Neural progenitor cell (in vitro differentiated cells): ENCODE results near the gene SH3GL2. TPM values are rescaled to one million over a fixed set of nuclear protein-coding genes. Genes with fewer than 3 reads are reported as not detected.
A peak's percentile ranks its signal among the peaks of the same experiment; 100 is the strongest.

Experiments
- DNase-seq: peaks from one replicate; pipeline ENCODE4 v3.0.0-alpha.2; 2016; ENCODE audit warnings: low spot score
- H2AFZ ChIP-seq: fragments of 200-600 bp; sonication (generic); replicated peaks from 2 replicates; pipeline ENCODE4 v1.6.1; 2016; ENCODE audit warnings: antibody characterized with exemption
- H3F3A ChIP-seq: fragments of 200-600 bp; sonication (generic); 2 replicates; pipeline ENCODE4 v1.6.1; 2016; ENCODE audit warnings: antibody characterized with exemption, low read depth
- H3K27ac ChIP-seq: fragments of 200-600 bp; sonication (generic); 2 replicates; pipeline ENCODE4 v1.5.1; 2016; ENCODE audit warnings: mild to moderate bottlenecking
- H3K27me3 ChIP-seq: fragments of 200-600 bp; sonication (generic); 2 replicates; pipeline ENCODE4 v1.6.1; 2016; ENCODE audit warnings: mild to moderate bottlenecking, moderate library complexity
- H3K36me3 ChIP-seq: fragments of 200-600 bp; sonication (generic); 2 replicates; pipeline ENCODE4 v1.5.1; 2016
- H3K4me1 ChIP-seq: fragments of 200-600 bp; sonication (generic); 2 replicates; pipeline ENCODE4 v1.6.1; 2016; ENCODE audit warnings: mixed run types
- H3K4me2 ChIP-seq: fragments of 200-600 bp; sonication (generic); 2 replicates; pipeline ENCODE4 v1.6.1; 2016
- H3K4me3 ChIP-seq: fragments of 200-600 bp; sonication (generic); 2 replicates; pipeline ENCODE4 v1.5.1; 2016
- H3K79me2 ChIP-seq: fragments of 200-600 bp; sonication (generic); 2 replicates; pipeline ENCODE4 v1.6.1; 2016; ENCODE audit warnings: low read depth
- H3K9ac ChIP-seq: fragments of 200-600 bp; sonication (generic); 2 replicates; pipeline ENCODE4 v1.6.1; 2016
- H3K9me3 ChIP-seq: fragments of 200-600 bp; sonication (generic); 2 replicates; pipeline ENCODE4 v1.5.1; 2016; ENCODE audit warnings: low read depth
- H4K20me1 ChIP-seq: fragments of 200-600 bp; sonication (generic); 2 replicates; pipeline ENCODE4 v1.6.1; 2016; ENCODE audit warnings: low read depth
- H3K27ac Mint-ChIP-seq: 3 replicates; pipeline ENCODE4 v1.8.0; 2021; ENCODE audit warnings: mixed read lengths
- H3K27me3 Mint-ChIP-seq: 2 replicates; pipeline ENCODE4 v1.8.0; 2022; ENCODE audit warnings: low read depth, mild to moderate bottlenecking, inconsistent platforms, moderate library complexity, mixed read lengths; ENCODE audit not compliant: insufficient read depth
- H3K36me3 Mint-ChIP-seq: 3 replicates; pipeline ENCODE4 v1.8.0; 2021; ENCODE audit warnings: mixed read lengths
- H3K4me1 Mint-ChIP-seq: 3 replicates; pipeline ENCODE4 v1.8.0; 2021; ENCODE audit warnings: mixed read lengths
- H3K4me3 Mint-ChIP-seq: 3 replicates; pipeline ENCODE4 v1.8.0; 2021; ENCODE audit warnings: mild to moderate bottlenecking, moderate library complexity, mixed read lengths
- H3K9me3 Mint-ChIP-seq: 3 replicates; pipeline ENCODE4 v1.8.0; 2020; ENCODE audit warnings: mixed read lengths
- EZH2 ChIP-seq: fragments of 200-600 bp; sonication (generic); IDR thresholded peaks from 2 replicates; pipeline ENCODE4 v1.6.1; 2017; ENCODE audit warnings: antibody characterized with exemption, mild to moderate bottlenecking, moderate library complexity
- EZH2phosphoT487 ChIP-seq: fragments of 200-600 bp; sonication (generic); IDR thresholded peaks from 2 replicates; pipeline ENCODE4 v1.6.1; 2017; ENCODE audit warnings: antibody characterized with exemption
- total RNA-seq: library from RNA; depleted of rRNA; stranded (reverse); fragments of >200 nt; gene quantifications from 2 replicates; pipeline ENCODE4 v1.2.3, GENCODE V29; 2015; ENCODE audit warnings: low replicate concordance
- TF ChIP-seq, protein P1 (sequence below): fragments of 200-600 bp; sonication (generic); IDR thresholded peaks from 2 replicates; pipeline ENCODE4 v1.5.1; 2017; ENCODE audit warnings: antibody characterized with exemption, mild to moderate bottlenecking

SH3GL2 gene
- total RNA-seq, 1 donor from 2014 or later = 1.6 TPM

DNA sequence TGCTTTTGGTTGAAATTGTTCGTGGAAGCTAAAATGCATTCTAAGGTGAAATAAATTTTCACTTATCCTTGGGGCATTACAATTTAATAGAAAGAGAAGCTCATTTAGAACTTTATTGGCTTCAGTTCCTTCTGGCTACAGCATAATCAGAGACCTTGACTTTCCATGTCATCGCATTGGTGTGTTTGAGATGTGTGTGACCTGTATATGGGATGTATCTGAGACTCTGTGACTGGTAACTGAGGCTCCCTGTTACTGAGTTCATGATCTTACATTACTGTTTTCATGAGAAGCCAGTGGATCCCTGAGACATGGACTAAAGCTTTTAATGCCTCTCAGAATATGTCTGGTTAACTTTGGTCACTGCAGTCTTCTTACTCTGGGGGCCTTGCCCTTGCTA, 32.5 kb downstream of the SH3GL2 start:
- Histone ChIP-seq H2AFZ (no peak overlapping the region), H3K9me3 (no peaks in the 10 kb centered on the region), H3K36me3 (no peaks in the 10 kb centered on the region), H4K20me1 (no peaks in the 10 kb centered on the region), H3K4me2 (no peak overlapping the region), H3K79me2 (no peaks in the 10 kb centered on the region), H3F3A (no peaks in the 10 kb centered on the region), H3K27ac (no peak overlapping the region), H3K27me3 (no peaks in the 10 kb centered on the region), H3K4me1 (peaks cover 15% of the 10 kb centered on the region), H3K9ac (no peak overlapping the region), H3K4me3 (no peak overlapping the region)
- Mint-ChIP-seq H3K4me1 (peaks cover 2% of the 10 kb centered on the region), H3K36me3 (no peaks in the 10 kb centered on the region), H3K9me3 (no peaks in the 10 kb centered on the region), H3K27ac (no peak overlapping the region), H3K27me3 (peaks cover 4% of the 10 kb centered on the region), H3K4me3 (no peak overlapping the region)
- TF ChIP-seq EZH2 (no peak), EZH2phosphoT487 (no peak)
- TF ChIP-seq, protein P1, sequence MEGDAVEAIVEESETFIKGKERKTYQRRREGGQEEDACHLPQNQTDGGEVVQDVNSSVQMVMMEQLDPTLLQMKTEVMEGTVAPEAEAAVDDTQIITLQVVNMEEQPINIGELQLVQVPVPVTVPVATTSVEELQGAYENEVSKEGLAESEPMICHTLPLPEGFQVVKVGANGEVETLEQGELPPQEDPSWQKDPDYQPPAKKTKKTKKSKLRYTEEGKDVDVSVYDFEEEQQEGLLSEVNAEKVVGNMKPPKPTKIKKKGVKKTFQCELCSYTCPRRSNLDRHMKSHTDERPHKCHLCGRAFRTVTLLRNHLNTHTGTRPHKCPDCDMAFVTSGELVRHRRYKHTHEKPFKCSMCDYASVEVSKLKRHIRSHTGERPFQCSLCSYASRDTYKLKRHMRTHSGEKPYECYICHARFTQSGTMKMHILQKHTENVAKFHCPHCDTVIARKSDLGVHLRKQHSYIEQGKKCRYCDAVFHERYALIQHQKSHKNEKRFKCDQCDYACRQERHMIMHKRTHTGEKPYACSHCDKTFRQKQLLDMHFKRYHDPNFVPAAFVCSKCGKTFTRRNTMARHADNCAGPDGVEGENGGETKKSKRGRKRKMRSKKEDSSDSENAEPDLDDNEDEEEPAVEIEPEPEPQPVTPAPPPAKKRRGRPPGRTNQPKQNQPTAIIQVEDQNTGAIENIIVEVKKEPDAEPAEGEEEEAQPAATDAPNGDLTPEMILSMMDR = no peak
- no peak for DNase-seq

DNA sequence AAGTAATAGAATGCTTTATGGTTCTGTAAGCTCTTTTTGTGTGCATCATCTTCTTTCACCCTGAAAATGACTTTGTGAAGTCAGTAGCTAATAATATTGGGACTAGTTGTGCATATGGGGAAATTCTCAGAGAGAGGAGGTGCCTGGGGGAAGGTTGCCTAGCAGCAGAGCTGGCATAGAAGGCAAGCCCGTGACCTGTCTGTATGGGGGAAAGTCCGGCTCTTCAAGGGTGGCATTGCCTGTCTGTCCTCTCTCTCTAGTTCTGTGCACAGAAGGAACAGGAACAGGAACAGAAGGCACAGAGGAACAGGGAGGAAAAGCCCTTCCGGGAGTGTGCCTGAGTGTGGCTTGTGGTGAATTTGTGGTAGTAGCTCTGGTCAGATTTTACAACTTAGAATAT, 33.1 kb downstream of the SH3GL2 start:
- Mint-ChIP-seq H3K4me3 (no peak overlapping the region), H3K9me3 (no peaks in the 10 kb centered on the region), H3K27me3 (peaks cover 4% of the 10 kb centered on the region), H3K36me3 (no peaks in the 10 kb centered on the region), H3K4me1 (peaks cover 2% of the 10 kb centered on the region), H3K27ac (no peak overlapping the region)
- Histone ChIP-seq H3K9ac (no peak overlapping the region), H3K27ac (no peak overlapping the region), H3K27me3 (no peaks in the 10 kb centered on the region), H3K9me3 (no peaks in the 10 kb centered on the region), H3K36me3 (no peaks in the 10 kb centered on the region), H3K79me2 (no peaks in the 10 kb centered on the region), H3F3A (no peaks in the 10 kb centered on the region), H3K4me1 (peaks cover 15% of the 10 kb centered on the region), H4K20me1 (no peaks in the 10 kb centered on the region), H3K4me2 (no peak overlapping the region), H3K4me3 (no peak overlapping the region), H2AFZ (no peak overlapping the region)
- TF ChIP-seq, protein P1 = no peak
- no peak for TF ChIP-seq EZH2phosphoT487
- no peak for TF ChIP-seq EZH2
- DNase-seq = no peak

DNA sequence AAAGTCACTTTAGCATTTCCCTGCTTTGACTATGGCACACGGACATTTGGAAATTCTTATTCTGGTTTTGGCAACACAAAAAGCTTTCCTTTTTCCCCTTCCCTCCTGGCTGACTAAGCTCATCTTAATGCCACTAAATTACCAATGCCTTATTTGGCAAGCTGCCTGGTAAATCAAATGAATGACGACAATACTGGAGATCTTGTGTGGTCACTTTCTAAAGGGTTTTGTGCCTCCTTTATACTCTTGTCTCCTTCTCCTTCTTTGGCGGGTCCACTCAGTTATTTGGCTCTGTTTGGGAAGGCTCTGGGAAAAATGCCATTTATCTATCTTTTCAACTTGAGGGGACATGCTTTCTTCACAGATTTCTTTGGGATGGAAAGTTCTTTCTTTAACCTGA, 34.9 kb downstream of the SH3GL2 start:
- no peaks in the 10 kb centered on the region for H3K9me3 Mint-ChIP-seq
- TF ChIP-seq, protein P1 = no peak
- no peak for TF ChIP-seq EZH2
- TF ChIP-seq EZH2phosphoT487 = no peak
- no peak overlapping the region for H3K4me3 Mint-ChIP-seq
- no peak overlapping the region for H3K9ac ChIP-seq
- no peaks in the 10 kb centered on the region for H3K79me2 ChIP-seq
- no peaks in the 10 kb centered on the region for H3K36me3 ChIP-seq
- H3K4me3 ChIP-seq = no peak overlapping the region
- H3K4me2 ChIP-seq = peak overlapping the region; percentile 54
- H3K27me3 Mint-ChIP-seq = peaks cover 2% of the 10 kb centered on the region
- H3K4me1 Mint-ChIP-seq = peaks cover 2% of the 10 kb centered on the region
- peak overlapping the region; percentile 51 for H2AFZ ChIP-seq
- peaks cover 15% of the 10 kb centered on the region for H3K4me1 ChIP-seq
- H4K20me1 ChIP-seq = no peaks in the 10 kb centered on the region
- peak; percentile 41 for DNase-seq
- H3K27ac Mint-ChIP-seq = no peak overlapping the region
- no peaks in the 10 kb centered on the region for H3K27me3 ChIP-seq
- H3K9me3 ChIP-seq = no peaks in the 10 kb centered on the region
- peak overlapping the region; percentile 56 for H3K27ac ChIP-seq
- no peaks in the 10 kb centered on the region for H3K36me3 Mint-ChIP-seq
- H3F3A ChIP-seq = no peaks in the 10 kb centered on the region
